ENCODE measurements around the gene DRAP1.

Gene DRAP1

GRCh38 chr11:65898656-65899355, 20.4 kb upstream of the DRAP1 start:
- intact Hi-C loops (cut with DNase I) = no loop called here
- DNase-seq = no peak

DNA sequence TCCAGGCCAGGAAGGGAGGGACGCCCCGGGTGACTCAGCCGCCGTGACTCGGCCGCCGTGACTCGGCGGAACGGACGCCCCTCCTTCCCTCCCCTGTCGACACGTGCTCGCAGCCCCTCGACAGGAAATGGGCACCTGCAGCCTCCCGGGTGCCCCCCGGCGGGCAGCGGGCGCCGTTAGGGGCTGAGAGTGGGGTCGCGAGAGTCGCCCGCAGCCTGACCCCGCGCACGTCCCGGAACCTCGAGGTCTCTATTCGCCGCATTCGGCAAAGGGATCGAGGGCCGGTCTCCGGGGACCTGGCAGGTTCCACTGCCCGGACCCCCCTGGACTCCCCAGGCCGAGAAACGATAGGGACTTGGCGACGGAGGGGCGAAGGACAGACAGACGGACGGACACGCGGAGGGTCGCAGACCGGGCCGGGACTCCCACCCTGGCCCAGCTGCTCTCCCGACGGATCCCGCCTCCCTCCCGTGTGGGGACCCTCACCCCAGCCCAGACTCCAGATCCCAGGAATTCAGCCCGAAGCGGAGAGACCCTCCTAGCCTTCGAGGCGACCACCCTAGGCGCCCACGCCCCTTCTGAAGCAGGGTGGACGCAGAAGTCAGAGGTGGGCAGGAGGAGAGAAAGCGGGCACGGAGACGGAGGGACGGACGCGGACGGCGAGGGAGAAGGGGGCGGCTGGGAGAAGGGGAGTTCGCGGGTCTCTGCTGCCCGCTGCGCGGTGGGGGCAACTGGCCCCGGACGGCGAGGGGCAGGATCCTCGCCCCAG, 19.7 kb upstream of the DRAP1 start:
- intact Hi-C loops (cut with DNase I) = no loop called here
- peak in 1 of 42 donors; percentile 55 for DNase-seq

DNA sequence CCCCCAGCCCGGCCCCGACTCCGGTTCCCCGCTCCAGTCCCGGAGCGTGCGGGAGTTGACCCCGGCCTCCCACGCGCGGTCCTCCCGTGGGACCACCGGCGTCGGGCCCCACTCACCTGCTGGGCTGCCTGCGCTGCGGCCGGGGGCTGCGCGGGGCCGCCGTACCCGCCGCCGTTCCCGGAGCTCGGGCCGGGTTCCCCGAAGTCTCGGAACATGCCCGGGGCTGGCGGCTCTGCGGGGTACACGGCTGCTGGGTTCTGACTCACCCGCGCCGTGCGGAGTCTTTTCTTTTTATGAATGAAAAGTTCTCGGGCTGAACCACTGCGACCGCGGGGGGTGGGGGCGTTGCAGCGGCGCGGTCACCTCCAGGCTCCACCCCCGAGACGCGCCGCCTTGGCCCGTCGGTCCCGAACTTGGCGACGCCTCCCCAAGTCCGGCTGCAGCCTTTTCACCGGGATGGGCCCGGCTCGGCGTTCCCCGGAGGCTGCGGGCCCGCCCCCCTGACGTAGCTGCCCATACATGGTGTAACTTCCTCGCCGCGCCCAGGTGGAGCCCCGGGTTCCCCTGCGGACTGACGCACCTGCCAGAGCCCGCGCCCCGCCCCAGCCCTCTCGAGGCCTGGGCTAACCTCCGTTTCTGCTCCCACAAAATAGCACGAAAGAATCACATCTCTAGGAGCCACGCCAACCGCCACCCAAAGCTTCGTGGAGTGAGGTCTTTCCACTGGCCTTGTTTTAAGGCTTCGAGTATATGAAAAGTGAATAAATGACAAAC, 18.9 kb upstream of the DRAP1 start, which contains the start of gene FOSL1:
Gene FOSL1 (minus strand): TSS at position 264 of the 774 bp plus-strand sequence. CDS start 49 bp downstream, at position 215.
- peak in 41 of 42 donors; percentile 59 to 91 (median 78) for DNase-seq
- intact Hi-C loops (cut with DNase I) = no loop called here

DNA sequence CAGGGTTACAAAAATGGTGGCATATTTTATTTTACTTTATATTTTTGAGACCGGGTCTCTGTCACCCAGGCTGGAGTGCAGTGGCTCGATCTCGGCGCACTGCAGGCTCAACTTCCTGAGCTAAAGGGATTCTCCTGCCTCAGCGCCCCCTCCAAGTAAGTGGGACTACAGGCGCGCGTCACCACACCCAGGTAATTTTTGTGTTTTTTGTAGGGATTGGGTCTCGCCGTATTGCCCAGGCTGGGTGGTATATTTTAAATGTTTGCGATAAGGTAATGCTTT, 18.4 kb upstream of the DRAP1 start:
- intact Hi-C loops (cut with DNase I) = no loop called here
- no peak for DNase-seq

DNA sequence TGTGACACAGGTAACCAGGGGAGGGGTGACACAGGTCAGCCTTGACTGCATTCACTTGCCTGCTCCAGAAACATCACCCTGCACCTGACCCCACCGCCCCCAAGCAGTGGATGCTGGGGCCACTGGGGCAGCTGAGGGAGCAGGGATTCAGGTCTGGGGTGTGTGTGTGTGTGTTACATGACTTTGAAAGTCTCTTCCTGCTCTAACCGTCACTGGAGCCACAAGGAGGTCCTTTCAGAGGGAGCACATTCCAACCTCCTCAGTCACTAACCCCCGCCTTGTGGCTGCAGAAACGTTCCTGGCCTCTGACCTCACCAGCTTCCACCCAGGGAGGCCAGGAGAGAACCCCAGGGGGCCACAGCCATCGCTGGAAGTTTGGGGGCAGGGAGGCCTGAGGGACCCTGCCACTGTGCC, 16.2 kb upstream of the DRAP1 start:
- no peak for DNase-seq
- intact Hi-C loops (cut with DNase I) = no loop called here

DNA sequence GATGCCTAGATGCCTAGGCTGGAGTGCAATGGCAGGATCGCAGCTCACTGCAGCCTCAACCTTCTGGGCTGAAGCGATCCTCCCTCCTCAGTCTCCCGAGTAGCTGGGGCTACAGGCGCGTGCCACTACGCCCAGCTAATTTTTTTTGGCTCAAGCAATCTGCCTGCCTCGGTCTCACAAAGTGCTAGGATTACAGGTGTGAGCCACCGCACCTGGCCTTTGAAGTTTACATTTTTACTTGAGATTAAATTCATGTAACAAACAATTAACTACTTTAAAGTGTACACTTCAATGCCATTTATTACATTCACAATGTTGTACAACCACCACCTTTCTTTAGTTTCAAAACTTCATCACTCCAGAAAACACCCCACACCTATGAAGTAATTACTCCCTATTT, 15.5 kb upstream of the DRAP1 start:
- no peak for DNase-seq
- intact Hi-C loops (cut with DNase I) = no loop called here

DNA sequence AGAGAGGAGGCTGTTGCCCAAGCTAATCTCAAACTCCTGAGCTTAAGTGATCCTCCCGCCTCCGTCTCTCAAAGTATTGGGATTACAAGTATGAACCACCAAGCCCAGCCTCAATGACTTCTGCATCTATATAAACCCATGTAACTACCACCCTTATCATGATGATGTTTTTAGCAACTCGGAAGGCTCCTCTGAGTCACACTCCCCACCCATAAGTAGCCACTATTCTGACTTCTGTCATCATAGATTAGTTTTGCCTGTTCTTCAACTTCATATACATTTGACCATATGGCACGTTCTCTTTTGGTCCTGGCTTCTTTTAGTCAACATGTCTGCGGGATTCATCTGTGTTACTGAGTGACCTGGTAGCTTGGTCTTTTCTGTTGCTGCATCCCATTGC, 12.6 kb upstream of the DRAP1 start:
- intact Hi-C loops (cut with DNase I) = no loop called here
- DNase-seq = no peak

DNA sequence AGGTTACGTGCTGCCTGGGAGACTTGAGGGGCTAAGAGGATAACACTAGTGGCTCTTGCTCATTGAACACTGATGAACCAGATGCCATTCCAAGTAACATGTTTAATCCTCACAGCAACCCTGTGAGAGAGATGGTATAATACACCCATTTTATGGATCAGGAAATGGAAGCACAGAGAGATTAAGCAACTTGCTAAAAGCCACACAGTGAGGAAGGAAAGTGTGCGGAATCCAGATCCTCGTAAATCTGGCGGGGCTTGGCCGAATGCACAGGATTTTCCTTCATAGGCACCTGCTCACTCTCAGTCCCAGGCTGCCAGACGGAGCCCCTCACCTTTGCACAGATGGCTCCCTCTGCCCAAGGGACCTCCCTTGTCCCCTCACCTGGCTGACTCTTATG, 11.3 kb upstream of the DRAP1 start:
- intact Hi-C loops (cut with DNase I) = no loop called here
- DNase-seq = no peak

GRCh38 chr11:65911682-65912568, 7.3 kb upstream of the DRAP1 start:
- no peak for DNase-seq
- intact Hi-C loops (cut with DNase I) = no loop called here

DNA sequence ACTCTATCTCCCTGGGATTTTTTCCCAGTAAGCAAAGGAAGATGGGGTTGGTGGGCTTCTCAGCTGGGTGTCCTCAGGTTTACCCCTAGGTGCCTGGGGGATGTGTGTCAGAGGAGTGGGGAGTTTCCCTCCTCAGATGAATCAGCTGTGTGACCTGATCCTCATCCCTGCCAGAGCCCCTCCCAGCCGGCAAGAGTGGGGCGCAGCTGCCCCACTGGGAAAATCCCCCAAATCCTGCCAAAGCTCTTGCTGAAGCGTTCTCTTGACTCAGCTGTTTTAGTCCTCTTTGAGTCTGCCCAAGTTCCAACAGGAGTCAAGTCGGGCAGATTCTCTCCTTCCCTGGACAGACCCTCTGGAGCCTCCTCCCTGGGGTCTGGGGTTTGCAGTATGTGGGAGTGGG, 6.4 kb upstream of the DRAP1 start:
- no peak for DNase-seq
- intact Hi-C loops (cut with DNase I) = no loop called here

GRCh38 chr11:65915101-65915820, 4.0 kb upstream of the DRAP1 start:
- intact Hi-C loops (cut with DNase I) = loop anchor here (5.0 kb wide), 2 partner anchors 33 to 47 kb away; partner anchors contain the start of gene SART1
- DNase-seq = no peak

GRCh38 chr11:65915821-65916251, 3.4 kb upstream of the DRAP1 start:
- peak in 41 of 42 donors; percentile 33 to 92 (median 63) for DNase-seq
- intact Hi-C loops (cut with DNase I) = loop anchor here (5.0 kb wide), 2 partner anchors 34 to 46 kb away; partner anchors contain the start of gene SART1

GRCh38 chr11:65916391-65916790, 2.8 kb upstream of the DRAP1 start:
- intact Hi-C loops (cut with DNase I) = loop anchor here (5.0 kb wide), 2 partner anchors 34 to 46 kb away; partner anchors contain the start of gene SART1
- DNase-seq = no peak

DNA sequence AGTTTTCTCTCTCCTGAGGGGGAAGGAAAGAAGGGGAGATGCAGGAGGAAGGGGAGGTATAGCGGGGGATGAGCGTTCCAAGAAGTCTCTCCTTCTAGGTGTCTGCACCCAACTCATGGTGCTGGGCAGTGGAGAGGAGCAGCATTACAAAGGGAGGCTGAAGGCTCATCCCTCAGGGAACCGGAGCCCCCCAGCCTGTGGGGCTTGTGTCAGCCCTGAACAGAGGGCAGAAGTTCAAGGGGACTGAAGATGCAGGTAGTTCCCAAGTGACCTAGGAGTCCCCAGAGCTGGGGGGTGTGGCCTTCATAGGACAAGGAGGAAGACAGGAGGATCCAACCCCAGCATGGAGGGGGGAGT, 2.2 kb upstream of the DRAP1 start:
- intact Hi-C loops (cut with DNase I) = loop anchor here (5.0 kb wide), 2 partner anchors 35 to 45 kb away; partner anchors contain the start of gene SART1
- DNase-seq = no peak

GRCh38 chr11:65917434-65918210, 1.6 kb upstream of the DRAP1 start:
- DNase-seq = no peak
- intact Hi-C loops (cut with DNase I) = loop anchor here (5.0 kb wide), 2 partner anchors 35 to 45 kb away; partner anchors contain the start of gene SART1

DNA sequence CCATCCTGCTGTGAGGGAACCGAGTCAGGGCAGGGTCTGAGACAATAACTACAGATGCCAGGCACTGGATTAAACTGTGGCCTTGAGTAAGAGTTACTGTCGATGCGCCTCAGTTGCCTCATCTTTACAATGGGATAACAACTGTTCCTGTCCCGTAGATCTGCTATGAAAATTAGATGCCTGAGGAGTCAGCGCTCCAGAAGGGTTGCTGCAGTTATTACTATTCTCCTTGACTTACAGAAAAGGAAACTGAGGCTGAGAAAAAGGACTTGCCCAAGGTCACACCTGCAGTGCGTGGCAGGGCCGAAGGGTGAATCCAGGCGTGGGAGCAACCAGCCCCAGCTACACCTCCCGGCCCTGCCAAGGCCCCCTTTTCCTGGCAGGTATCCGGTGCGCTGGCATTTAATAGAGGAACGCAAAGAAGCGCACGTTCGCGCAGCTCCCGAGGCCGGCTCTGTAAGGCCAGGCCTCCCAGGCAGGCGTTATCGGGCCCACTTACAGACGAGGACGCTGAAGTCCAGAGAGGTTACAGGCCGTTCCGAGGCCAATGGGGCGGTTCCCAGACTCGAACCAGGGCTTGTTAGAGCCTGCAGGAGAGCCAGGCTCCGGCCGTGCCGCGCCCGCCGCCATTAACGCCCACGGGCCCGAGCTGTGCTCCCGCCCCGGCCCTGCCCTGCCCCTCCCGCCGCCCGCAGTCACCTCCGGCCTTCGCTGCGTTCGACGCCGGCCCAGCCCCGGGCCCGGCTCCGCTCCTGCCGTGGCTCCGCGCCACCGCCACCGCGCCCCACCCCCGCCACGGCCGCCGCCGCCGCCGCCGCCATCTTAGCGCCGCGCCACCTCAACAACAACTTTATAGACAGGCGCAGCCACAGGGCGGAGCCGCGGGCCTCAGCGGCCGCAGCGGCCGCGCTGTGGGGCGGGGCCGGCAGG, 750 bp upstream of the DRAP1 start, which contains the start of gene C11orf68:
Gene C11orf68 (minus strand): TSS at position 852 of the 930 bp plus-strand sequence. CDS start 31 bp downstream, at position 821.
- peak in 5 of 42 donors; percentile 9 to 41 (median 24) for DNase-seq
- intact Hi-C loops (cut with DNase I) = loop anchor here (5.0 kb wide), 2 partner anchors 36 to 44 kb away; partner anchors contain the start of gene SART1

Measured in head of caudate nucleus (tissue), 42 donors.